ENCODE results near the gene OR2S2.

DNA sequence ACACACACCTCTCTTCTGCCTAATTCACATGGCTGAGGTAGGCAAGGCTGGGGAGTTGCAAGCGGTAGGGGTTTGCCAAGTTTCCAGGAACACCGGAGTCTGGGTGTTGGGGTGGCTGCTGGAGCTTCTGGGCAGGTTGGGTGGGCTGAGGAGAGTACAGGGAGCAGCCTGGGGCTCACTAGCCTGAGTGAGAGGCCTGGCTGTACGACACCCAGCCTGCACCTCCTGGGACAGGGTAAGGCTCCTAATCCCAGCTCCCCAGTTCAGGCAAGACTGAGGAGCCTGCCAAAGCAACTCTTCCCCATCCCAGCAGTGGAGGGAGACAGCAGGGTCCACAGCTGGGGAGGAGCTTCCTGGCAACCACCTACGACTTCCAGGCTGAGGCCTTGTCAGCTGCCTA is 40.7 kb downstream of the OR2S2 start:
- TF ChIP-seq, protein P1, sequence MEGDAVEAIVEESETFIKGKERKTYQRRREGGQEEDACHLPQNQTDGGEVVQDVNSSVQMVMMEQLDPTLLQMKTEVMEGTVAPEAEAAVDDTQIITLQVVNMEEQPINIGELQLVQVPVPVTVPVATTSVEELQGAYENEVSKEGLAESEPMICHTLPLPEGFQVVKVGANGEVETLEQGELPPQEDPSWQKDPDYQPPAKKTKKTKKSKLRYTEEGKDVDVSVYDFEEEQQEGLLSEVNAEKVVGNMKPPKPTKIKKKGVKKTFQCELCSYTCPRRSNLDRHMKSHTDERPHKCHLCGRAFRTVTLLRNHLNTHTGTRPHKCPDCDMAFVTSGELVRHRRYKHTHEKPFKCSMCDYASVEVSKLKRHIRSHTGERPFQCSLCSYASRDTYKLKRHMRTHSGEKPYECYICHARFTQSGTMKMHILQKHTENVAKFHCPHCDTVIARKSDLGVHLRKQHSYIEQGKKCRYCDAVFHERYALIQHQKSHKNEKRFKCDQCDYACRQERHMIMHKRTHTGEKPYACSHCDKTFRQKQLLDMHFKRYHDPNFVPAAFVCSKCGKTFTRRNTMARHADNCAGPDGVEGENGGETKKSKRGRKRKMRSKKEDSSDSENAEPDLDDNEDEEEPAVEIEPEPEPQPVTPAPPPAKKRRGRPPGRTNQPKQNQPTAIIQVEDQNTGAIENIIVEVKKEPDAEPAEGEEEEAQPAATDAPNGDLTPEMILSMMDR (conservative IDR thresholded peaks at IDR 0.05) = no peak
- no peak for TF ChIP-seq ZFX (IDR thresholded peaks at IDR 0.05)
